SK-N-SH (cell line): ENCODE results near the gene EVC2. TPM values are rescaled to one million over a fixed set of nuclear protein-coding genes. Genes with fewer than 3 reads are reported as not detected.

Experiments
- CTCF ChIA-PET: fragments of 300-600, 350-600 bp; formaldehyde crosslinking; extraction: SDS; loops from one replicate; lab custom pipeline; 2021; lab: Yijun Ruan, JAX
- POLR2A ChIA-PET: fragments of 350-600 bp; sonication (Branson Sonifier 250); formaldehyde crosslinking; extraction: SDS; loops from one replicate; lab custom pipeline; 2020; ENCODE audit warnings: antibody characterized with exemption, inconsistent platforms; lab: Yijun Ruan, JAX
- DNase-seq: peaks from one replicate; pipeline ENCODE4 v3.0.0; 2012
- H2AFZ ChIP-seq: fragments of 200-600 bp; sonication (generic); 2 replicates; pipeline ENCODE4 v1.8.1; 2016; ENCODE audit warnings: antibody characterized with exemption, mild to moderate bottlenecking, low read depth
- H3F3A ChIP-seq: fragments of 200-600 bp; sonication (generic); replicated peaks from 2 replicates; pipeline ENCODE3; 2016; ENCODE audit warnings: antibody characterized with exemption, mild to moderate bottlenecking; ENCODE audit not compliant: insufficient read depth
- H3K27ac ChIP-seq, 2 experiments: fragments of 200-500 bp in 1 of 2; fragments of 200-600 bp in 1 of 2; sonication (Bioruptor generic) in 1 of 2; sonication (generic), shearing (Covaris generic) in 1 of 2; 2 replicates each; pipeline versions ENCODE4 v1.5.1 to v1.6.1; 2014 to 2016; ENCODE audit warnings: low read depth in 2 of 2, inconsistent platforms in 1 of 2, low read length in 1 of 2, mild to moderate bottlenecking in 1 of 2, mixed read lengths in 1 of 2
- H3K27me3 ChIP-seq: fragments of 200-600 bp; sonication (generic), shearing (Covaris generic); 2 replicates; pipeline ENCODE4 v1.6.1; 2016; ENCODE audit warnings: mixed run types; ENCODE audit not compliant: insufficient read depth
- H3K36me3 ChIP-seq, 2 experiments: fragments of 200-500 bp in 1 of 2; fragments of 200-600 bp in 1 of 2; sonication (Bioruptor generic) in 1 of 2; sonication (generic) in 1 of 2; replicated peaks in 1 of 2; 2 replicates each; pipeline versions ENCODE3 to v1.5.1; 2014 to 2016; ENCODE audit warnings: low read length in 1 of 2, mild to moderate bottlenecking in 1 of 2; ENCODE audit not compliant: insufficient read depth in 2 of 2, control insufficient read depth in 1 of 2
- H3K4me1 ChIP-seq, 2 experiments: fragments of 200-500 bp in 1 of 2; fragments of 200-600 bp in 1 of 2; sonication (Bioruptor generic) in 1 of 2; sonication (generic), shearing (Covaris generic) in 1 of 2; 2 replicates each; pipeline versions ENCODE4 v1.5.1 to v1.6.1; 2014 to 2016; ENCODE audit warnings: low read depth in 1 of 2, low read length in 1 of 2, mixed run types in 1 of 2; ENCODE audit not compliant: insufficient read depth in 2 of 2, control insufficient read depth in 1 of 2
- H3K4me2 ChIP-seq: fragments of 200-600 bp; sonication (generic), shearing (Covaris generic); 2 replicates; pipeline ENCODE4 v1.6.1; 2017; ENCODE audit warnings: mixed run types
- H3K4me3 ChIP-seq, 2 experiments: fragments of 200-500 bp in 1 of 2; fragments of 200-600 bp in 1 of 2; sonication (Bioruptor generic) in 1 of 2; sonication (generic), shearing (Covaris generic) in 1 of 2; 2 replicates each; pipeline versions ENCODE4 v1.5.1 to v1.8.1; 2014 to 2016; ENCODE audit warnings: low read depth in 2 of 2, inconsistent platforms in 1 of 2, low read length in 1 of 2, mild to moderate bottlenecking in 1 of 2, mixed read lengths in 1 of 2, moderate library complexity in 1 of 2
- H3K79me2 ChIP-seq: fragments of 200-600 bp; sonication (generic); 2 replicates; pipeline ENCODE4 v1.8.1; 2017; ENCODE audit warnings: mild to moderate bottlenecking; ENCODE audit not compliant: insufficient read depth
- H3K9ac ChIP-seq: fragments of 200-600 bp; sonication (generic); 2 replicates; pipeline ENCODE4 v1.6.1; 2017; ENCODE audit warnings: mixed run types
- H3K9me2 ChIP-seq: fragments of 200-600 bp; sonication (generic); 2 replicates; pipeline ENCODE4 v1.6.1; 2017; ENCODE audit warnings: mixed run types
- H3K9me3 ChIP-seq: fragments of 200-600 bp; sonication (generic); 2 replicates; pipeline ENCODE4 v1.6.1; 2017; ENCODE audit warnings: mixed run types, mild to moderate bottlenecking, moderate library complexity
- H4K20me1 ChIP-seq: fragments of 200-600 bp; sonication (generic); 2 replicates; pipeline ENCODE4 v1.6.1; 2017; ENCODE audit warnings: mild to moderate bottlenecking, mixed run types; ENCODE audit not compliant: insufficient read depth
- CHD2 ChIP-seq: fragments of 150-350 bp; IDR thresholded peaks from 2 replicates; pipeline ENCODE4 v1.6.1; 2018; ENCODE audit warnings: low read length; ENCODE audit not compliant: partially characterized antibody
- ELF1 ChIP-seq: IDR thresholded peaks from 2 replicates; pipeline ENCODE4 v1.4.0; 2012
- EP300 ChIP-seq, 2 experiments: IDR thresholded peaks; 2 replicates each; pipeline versions ENCODE4 v1.4.0 to v1.6.1; 2012; ENCODE audit warnings: borderline replicate concordance in 1 of 2, low read depth in 1 of 2, low read length in 1 of 2
- FOSL2 ChIP-seq: IDR thresholded peaks from 2 replicates; pipeline ENCODE4 v1.4.0; 2012; ENCODE audit warnings: low read depth, mild to moderate bottlenecking, moderate library complexity, borderline replicate concordance
- FOXJ3 ChIP-seq: sonication (generic); formaldehyde crosslinking; IDR thresholded peaks from 2 replicates; pipeline ENCODE4 v1.5.1; 2020; ENCODE audit warnings: mild to moderate bottlenecking, missing genetic modification reagents
- FOXM1 ChIP-seq: IDR thresholded peaks from 2 replicates; pipeline ENCODE4 v1.4.0; 2012; ENCODE audit warnings: low read depth, mild to moderate bottlenecking
- GATA2 ChIP-seq: sonication (generic); formaldehyde crosslinking; IDR thresholded peaks from 2 replicates; pipeline ENCODE4 v1.5.0; 2020; ENCODE audit warnings: mild to moderate bottlenecking, missing genetic modification reagents
- JUND ChIP-seq: IDR thresholded peaks from 2 replicates; pipeline ENCODE4 v1.4.0; 2012
- MEF2A ChIP-seq: IDR thresholded peaks from 2 replicates; pipeline ENCODE4 v1.4.0; 2012; ENCODE audit warnings: low read depth, borderline replicate concordance
- MXI1 ChIP-seq: IDR thresholded peaks from 2 replicates; pipeline ENCODE4 v1.6.1; 2012; ENCODE audit warnings: mild to moderate bottlenecking, low read depth, low read length, improper control_type of control experiment
- NFIC ChIP-seq: IDR thresholded peaks from 2 replicates; pipeline ENCODE4 v1.4.0; 2012; ENCODE audit warnings: borderline replicate concordance
- NRF1 ChIP-seq: IDR thresholded peaks from 2 replicates; pipeline ENCODE4 v1.6.1; 2012; ENCODE audit warnings: low read depth, mild to moderate bottlenecking, low read length
- POLR2AphosphoS5 ChIP-seq: IDR thresholded peaks from 2 replicates; pipeline ENCODE4 v1.6.1; 2012; ENCODE audit warnings: low read depth, low read length
- RCOR1 ChIP-seq: fragments of 150-350 bp; IDR thresholded peaks from 2 replicates; pipeline ENCODE4 v1.6.1; 2017; ENCODE audit warnings: antibody characterized with exemption, low read length
- RFX5 ChIP-seq: IDR thresholded peaks from 2 replicates; pipeline ENCODE4 v1.6.1; 2012; ENCODE audit warnings: mild to moderate bottlenecking, improper control_type of control experiment, low read length
- RXRA ChIP-seq: IDR thresholded peaks from 2 replicates; pipeline ENCODE4 v1.4.0; 2012; ENCODE audit warnings: low read depth, mild to moderate bottlenecking, borderline replicate concordance
- SMC3 ChIP-seq: IDR thresholded peaks from 2 replicates; pipeline ENCODE4 v1.6.1; 2012; ENCODE audit warnings: low read depth, low read length, improper control_type of control experiment
- TEAD4 ChIP-seq: IDR thresholded peaks from 2 replicates; pipeline ENCODE4 v1.4.0; 2012; ENCODE audit warnings: mild to moderate bottlenecking, borderline replicate concordance; ENCODE audit not compliant: insufficient read depth
- YY1 ChIP-seq: IDR thresholded peaks from 2 replicates; pipeline ENCODE4 v1.4.0; 2012; ENCODE audit warnings: low read depth, mild to moderate bottlenecking
- WGBS: methylation state at CpG from one replicate; pipeline ENCODE4 v1.1.6; 2017; ENCODE audit warnings: low lambda C conversion rate; 5-methylcytosine and 5-hydroxymethylcytosine counted together
- polyA plus RNA-seq, 3 experiments: library from polyadenylated mRNA; depleted of rRNA; stranded (reverse); fragments of >200 nt; gene quantifications; 2 replicates each; pipeline ENCODE4 v1.2.3, GENCODE V29; 2012
- TF ChIP-seq, protein P1 (sequence below): fragments of 200-600 bp; sonication (generic); IDR thresholded peaks from 2 replicates; pipeline ENCODE4 v1.6.1; 2017; ENCODE audit warnings: antibody characterized with exemption, mild to moderate bottlenecking, moderate library complexity
- TF ChIP-seq, protein P2 (sequence below): fragments of 150-350 bp; IDR thresholded peaks from 2 replicates; pipeline ENCODE4 v1.6.1; 2016; ENCODE audit warnings: mild to moderate bottlenecking, low read depth, low read length
- TF ChIP-seq, protein P3 (sequence below): IDR thresholded peaks from 2 replicates; pipeline ENCODE4 v1.4.0; 2012; ENCODE audit warnings: low read depth
- TF ChIP-seq, protein P4 (sequence below): fragments of 150-350 bp; IDR thresholded peaks from 2 replicates; pipeline ENCODE4 v1.6.1; 2017; ENCODE audit warnings: antibody characterized with exemption, low read length, low read depth, borderline replicate concordance

The EVC2 gene
- polyA plus RNA-seq, 1 of the 3 experiments (the other 2 are of a cell fraction): not detected

DNA sequence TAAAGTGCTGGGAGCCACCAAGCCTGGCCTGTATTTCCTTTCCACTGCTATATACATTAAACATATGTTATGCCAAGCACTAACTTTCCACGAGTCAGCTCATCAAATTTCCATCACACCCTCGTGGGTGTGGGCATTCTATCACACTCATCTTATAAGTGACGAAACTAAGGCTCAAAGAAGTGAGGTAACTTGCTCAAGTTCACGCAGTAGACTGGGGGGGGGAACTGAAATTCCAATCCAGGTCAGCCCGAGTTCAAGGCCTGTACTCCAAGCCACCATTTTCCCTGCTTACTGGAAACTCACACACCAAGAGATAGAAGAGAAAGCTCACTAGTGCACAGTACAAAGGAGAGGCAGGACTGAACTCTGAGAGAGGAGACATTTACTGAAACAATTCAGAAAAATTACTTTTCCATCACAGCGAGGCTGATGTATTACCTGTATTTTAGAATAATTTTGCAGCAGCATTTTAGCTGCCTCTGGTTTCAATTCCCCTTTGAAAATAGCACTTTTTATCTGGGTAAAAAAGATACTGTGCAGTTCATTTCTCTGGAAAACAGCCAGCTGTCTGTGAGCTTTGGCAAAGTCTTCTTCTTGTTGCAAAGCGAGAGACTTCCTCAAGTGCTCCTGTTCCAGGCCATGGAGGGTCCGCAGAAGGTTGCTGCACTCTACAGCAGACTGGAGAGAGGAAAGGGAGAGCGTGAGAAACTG is 76.8 kb downstream of the EVC2 start:
- DNase-seq: no peak
- WGBS: 27% methylated on average over 9 of the region's 9 CpGs
- no peaks in the 10 kb centered on the region for H3K36me3 ChIP-seq
- no peak for TF ChIP-seq RXRA
- no peak for TF ChIP-seq GATA2
- TF ChIP-seq, protein P1, sequence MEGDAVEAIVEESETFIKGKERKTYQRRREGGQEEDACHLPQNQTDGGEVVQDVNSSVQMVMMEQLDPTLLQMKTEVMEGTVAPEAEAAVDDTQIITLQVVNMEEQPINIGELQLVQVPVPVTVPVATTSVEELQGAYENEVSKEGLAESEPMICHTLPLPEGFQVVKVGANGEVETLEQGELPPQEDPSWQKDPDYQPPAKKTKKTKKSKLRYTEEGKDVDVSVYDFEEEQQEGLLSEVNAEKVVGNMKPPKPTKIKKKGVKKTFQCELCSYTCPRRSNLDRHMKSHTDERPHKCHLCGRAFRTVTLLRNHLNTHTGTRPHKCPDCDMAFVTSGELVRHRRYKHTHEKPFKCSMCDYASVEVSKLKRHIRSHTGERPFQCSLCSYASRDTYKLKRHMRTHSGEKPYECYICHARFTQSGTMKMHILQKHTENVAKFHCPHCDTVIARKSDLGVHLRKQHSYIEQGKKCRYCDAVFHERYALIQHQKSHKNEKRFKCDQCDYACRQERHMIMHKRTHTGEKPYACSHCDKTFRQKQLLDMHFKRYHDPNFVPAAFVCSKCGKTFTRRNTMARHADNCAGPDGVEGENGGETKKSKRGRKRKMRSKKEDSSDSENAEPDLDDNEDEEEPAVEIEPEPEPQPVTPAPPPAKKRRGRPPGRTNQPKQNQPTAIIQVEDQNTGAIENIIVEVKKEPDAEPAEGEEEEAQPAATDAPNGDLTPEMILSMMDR: no peak
- TF ChIP-seq MXI1: no peak
- TF ChIP-seq ELF1: no peak
- TF ChIP-seq, protein P2, sequence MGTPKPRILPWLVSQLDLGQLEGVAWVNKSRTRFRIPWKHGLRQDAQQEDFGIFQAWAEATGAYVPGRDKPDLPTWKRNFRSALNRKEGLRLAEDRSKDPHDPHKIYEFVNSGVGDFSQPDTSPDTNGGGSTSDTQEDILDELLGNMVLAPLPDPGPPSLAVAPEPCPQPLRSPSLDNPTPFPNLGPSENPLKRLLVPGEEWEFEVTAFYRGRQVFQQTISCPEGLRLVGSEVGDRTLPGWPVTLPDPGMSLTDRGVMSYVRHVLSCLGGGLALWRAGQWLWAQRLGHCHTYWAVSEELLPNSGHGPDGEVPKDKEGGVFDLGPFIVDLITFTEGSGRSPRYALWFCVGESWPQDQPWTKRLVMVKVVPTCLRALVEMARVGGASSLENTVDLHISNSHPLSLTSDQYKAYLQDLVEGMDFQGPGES: no peak
- TF ChIP-seq NRF1: no peak
- no peak for TF ChIP-seq NFIC
- no peak for TF ChIP-seq TEAD4
- no peak for TF ChIP-seq RCOR1
- no peak for TF ChIP-seq YY1
- TF ChIP-seq EP300 (IDR thresholded peaks at IDR 0.05; ENCODE audit: borderline replicate concordance in 1 of 2, low read depth in 1 of 2, low read length in 1 of 2): no peak
- TF ChIP-seq FOXJ3 (CRISPR knock-in tag): no peak
- TF ChIP-seq, protein P3, sequence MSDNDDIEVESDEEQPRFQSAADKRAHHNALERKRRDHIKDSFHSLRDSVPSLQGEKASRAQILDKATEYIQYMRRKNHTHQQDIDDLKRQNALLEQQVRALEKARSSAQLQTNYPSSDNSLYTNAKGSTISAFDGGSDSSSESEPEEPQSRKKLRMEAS: no peak
- no peaks in the 10 kb centered on the region for H4K20me1 ChIP-seq
- no peaks in the 10 kb centered on the region for H3K4me1 ChIP-seq
- no peaks in the 10 kb centered on the region for H3K79me2 ChIP-seq
- no peak overlapping the region for H3K9ac ChIP-seq
- H2AFZ ChIP-seq: no peak overlapping the region
- no peaks in the 10 kb centered on the region for H3K9me2 ChIP-seq
- no peak overlapping the region for H3K4me3 ChIP-seq
- H3K9me3 ChIP-seq: no peaks in the 10 kb centered on the region
- no peak overlapping the region for H3K27ac ChIP-seq
- H3F3A ChIP-seq: no peaks in the 10 kb centered on the region
- H3K27me3 ChIP-seq: no peaks in the 10 kb centered on the region
- ChIA-PET POLR2A (no interaction called here), CTCF (no interaction called here)
- no peak overlapping the region for H3K4me2 ChIP-seq

DNA sequence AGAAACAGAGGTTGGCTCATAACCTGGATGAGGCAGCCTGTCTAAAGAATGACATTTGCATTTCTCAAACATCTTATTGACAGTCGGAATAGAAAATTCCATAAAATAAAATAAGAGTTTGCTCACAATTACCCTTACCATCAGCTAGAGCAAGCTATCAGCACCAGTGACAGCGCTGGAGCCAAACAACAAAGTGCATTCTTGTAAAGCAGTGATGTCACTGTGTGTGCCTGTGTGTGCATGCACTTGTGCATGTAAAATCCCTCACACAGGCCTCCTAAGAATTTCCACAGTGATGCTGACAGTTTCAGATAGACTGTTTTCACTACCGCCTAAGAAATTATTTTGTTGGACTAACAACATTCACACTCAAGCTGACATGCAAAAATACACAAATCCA is 77.6 kb downstream of the EVC2 start:
- H3K9ac ChIP-seq: no peak overlapping the region
- H3K79me2 ChIP-seq: no peaks in the 10 kb centered on the region
- no peak overlapping the region for H2AFZ ChIP-seq
- H3K9me2 ChIP-seq: no peaks in the 10 kb centered on the region
- no peaks in the 10 kb centered on the region for H4K20me1 ChIP-seq
- WGBS: 56% methylated on average over 3 of the region's 3 CpGs
- H3K9me3 ChIP-seq: no peaks in the 10 kb centered on the region
- H3K27me3 ChIP-seq: no peaks in the 10 kb centered on the region
- H3K36me3 ChIP-seq: no peaks in the 10 kb centered on the region
- no peak overlapping the region for H3K4me3 ChIP-seq
- POLR2A ChIA-PET: no interaction called here
- CTCF ChIA-PET: no interaction called here
- H3K4me1 ChIP-seq: no peaks in the 10 kb centered on the region
- DNase-seq: no peak
- no peak overlapping the region for H3K27ac ChIP-seq
- H3F3A ChIP-seq: no peaks in the 10 kb centered on the region
- H3K4me2 ChIP-seq: no peak overlapping the region
- no peak for TF ChIP-seq EP300 (IDR thresholded peaks at IDR 0.05; ENCODE audit: borderline replicate concordance in 1 of 2, low read depth in 1 of 2, low read length in 1 of 2)
- no peak for TF ChIP-seq RCOR1
- TF ChIP-seq FOXM1: no peak
- TF ChIP-seq SMC3: no peak
- no peak for TF ChIP-seq MEF2A
- no peak for TF ChIP-seq FOSL2
- no peak for TF ChIP-seq RFX5
- TF ChIP-seq FOXJ3 (CRISPR knock-in tag): no peak
- TF ChIP-seq MXI1: no peak
- no peak for TF ChIP-seq CHD2
- TF ChIP-seq POLR2AphosphoS5: no peak
- no peak for TF ChIP-seq YY1
- TF ChIP-seq, protein P3: no peak
- TF ChIP-seq, protein P4, sequence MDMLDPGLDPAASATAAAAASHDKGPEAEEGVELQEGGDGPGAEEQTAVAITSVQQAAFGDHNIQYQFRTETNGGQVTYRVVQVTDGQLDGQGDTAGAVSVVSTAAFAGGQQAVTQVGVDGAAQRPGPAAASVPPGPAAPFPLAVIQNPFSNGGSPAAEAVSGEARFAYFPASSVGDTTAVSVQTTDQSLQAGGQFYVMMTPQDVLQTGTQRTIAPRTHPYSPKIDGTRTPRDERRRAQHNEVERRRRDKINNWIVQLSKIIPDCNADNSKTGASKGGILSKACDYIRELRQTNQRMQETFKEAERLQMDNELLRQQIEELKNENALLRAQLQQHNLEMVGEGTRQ: no peak
- TF ChIP-seq JUND: no peak
